Adrenal gland (tissue), 12 donors: Measurements from ENCODE around the gene NUF2. TPM values are rescaled to one million over a fixed set of nuclear protein-coding genes. Genes with fewer than 3 reads are reported as not detected.

Source experiments
- DNase-seq, 7 donors: peaks; one replicate each; pipeline ENCODE4 v3.0.0-alpha.2; 2019 to 2020
- H3K27ac ChIP-seq, 5 donors: fragments of 200-600 bp; sonication (generic) in 4 of 5; 1 replicate in 3 of 5; 2 replicates in 2 of 5; pipeline versions ENCODE4 v1.5.1 to v1.8.0; 2016 to 2020; ENCODE audit warnings: mild to moderate bottlenecking in 1 of 5
- H3K27me3 ChIP-seq: fragments of 200-600 bp; 2 replicates; pipeline ENCODE4 v1.8.0; 2021
- H3K36me3 ChIP-seq, 2 donors: fragments of 200-600 bp; replicated peaks in 1 of 2; 1 replicate in 1 of 2; 2 replicates in 1 of 2; pipeline versions ENCODE4 v1.5.1 to v1.8.0; 2018 to 2022
- H3K4me1 ChIP-seq, 2 donors: fragments of 200-600 bp; replicated peaks in 1 of 2; 1 replicate in 1 of 2; 2 replicates in 1 of 2; pipeline versions ENCODE4 v1.5.1 to v1.8.0; 2018 to 2021
- H3K4me3 ChIP-seq, 4 donors: fragments of 200-600 bp; sonication (generic) in 3 of 4; one replicate each; pipeline ENCODE4 v1.5.1; 2016 to 2018
- H3K9me3 ChIP-seq, 3 donors: fragments of 200-600 bp; sonication (generic) in 1 of 3; replicated peaks in 1 of 3; 1 replicate in 2 of 3; 2 replicates in 1 of 3; pipeline versions ENCODE4 v1.5.1 to v1.8.0; 2016 to 2021
- CTCF ChIP-seq, 6 experiments: fragments of 450-650 bp in 4 of 6; fragments of 200-600 bp in 2 of 6; sonication (generic) in 1 of 6; IDR thresholded peaks; 1 replicate in 5 of 6; 2 replicates in 1 of 6; pipeline versions ENCODE4 v1.5.1 to v1.8.0; 2016 to 2021; ENCODE audit warnings: antibody characterized with exemption in 6 of 6, mild to moderate bottlenecking in 2 of 6, moderate library complexity in 1 of 6
- POLR2A ChIP-seq, 2 donors: fragments of 450-650 bp; IDR thresholded peaks; one replicate each; pipeline ENCODE4 v1.6.1; 2017; ENCODE audit warnings: antibody characterized with exemption in 2 of 2, mild to moderate bottlenecking in 2 of 2, moderate library complexity in 1 of 2
- WGBS, 4 donors: extraction: QIAGEN DNeasy Blood & Tissue Kit in 2 of 4; methylation state at CpG; one replicate each; pipeline versions ENCODE4 v1.1.5 to v1.1.7; 2013 to 2017; 5-methylcytosine and 5-hydroxymethylcytosine counted together
- intact Hi-C, 2 donors: fragments of 100-400 bp; cut with DNase I; formaldehyde crosslinking; loops; one replicate each; pipeline versions ENCODE4 v1.14.1 to v1.15.0; 2022 to 2023
- polyA plus RNA-seq, 3 donors: library from polyadenylated mRNA; stranded (reverse); fragments of 200-250 nt in 2 of 3; fragments of 350-450 nt in 1 of 3; fragmentation: Illumina TruSeq in 1 of 3; extraction: RNeasy Lipid Tissue Mini Kit (QIAGEN cat#74804) in 1 of 3; gene quantifications; one replicate each; pipeline ENCODE4 v1.2.3, GENCODE V29; 2013 to 2014
- total RNA-seq, 9 donors: library from RNA; depleted of rRNA in 4 of 9; stranded (reverse); fragments of >200 nt in 4 of 9; fragments of 120-200 nt in 1 of 9; fragmentation: NEBNext Ultra II Directional in 1 of 9; extraction: Animal tissue kit (Norgen Biotek cat#: 25700) in 1 of 9; gene quantifications; one replicate each; pipeline versions ENCODE4 v1.1.0 to v1.2.4, GENCODE V29; 2013 to 2023
- donor health status: healthy with polysubstance abuse.
- donor health status: Bipolar disorder and iron deficiency.
- donor health status: DM: yes; HTN: yes; CAD: no.
- donor health status: DM: no; HTN: no; CAD: no.
- donor health status: DM: no; HTN: no; CAD: no.
- donor health status: DM: yes; HTN: yes; CAD: no.

The NUF2 gene
- total and polyA plus RNA-seq, 12 donors: 0.53 to 12.4 (median 1.0) TPM; not detected in 1

- H3K4me1 ChIP-seq: peaks cover 5 to 11% of the 10 kb centered on the region in 2 donors
- WGBS, 4 donors: 93 to 100% (median 97%) methylated on average over 2 of the region's 2 CpGs
- intact Hi-C loops: no loop called here
- no peak for DNase-seq
- H3K27me3 ChIP-seq: no peaks in the 10 kb centered on the region
- no peak overlapping the region for H3K4me3 ChIP-seq
- no peak overlapping the region for H3K27ac ChIP-seq
- no peaks in the 10 kb centered on the region for H3K36me3 ChIP-seq
- TF ChIP-seq POLR2A (IDR thresholded peaks at IDR 0.05) (no peak), CTCF (IDR thresholded peaks at IDR 0.05) (no peak)
- no peaks in the 10 kb centered on the region for H3K9me3 ChIP-seq
Observed at GRCh38 chr1:163295949-163296348, 25.8 kb upstream of the NUF2 start.

- Histone ChIP-seq H3K27ac (no peak overlapping the region), H3K4me3 (no peak overlapping the region), H3K9me3 (no peaks in the 10 kb centered on the region), H3K36me3 (no peaks in the 10 kb centered on the region), H3K27me3 (no peaks in the 10 kb centered on the region), H3K4me1 (peaks cover 10 to 18% of the 10 kb centered on the region in 2 donors)
- no peak for DNase-seq
- TF ChIP-seq POLR2A (IDR thresholded peaks at IDR 0.05) (no peak), CTCF (IDR thresholded peaks at IDR 0.05) (no peak)
- 71 to 96% (median 76%) methylated on average over 1 of the region's 1 CpG for WGBS, 4 donors
- intact Hi-C loops: no loop called here
Observed at GRCh38 chr1:163296504-163297263, 25.1 kb upstream of the NUF2 start.

GRCh38 chr1:163298365-163298764 lies 23.4 kb upstream of the NUF2 start:
- WGBS, 4 donors: 40 to 75% (median 68%) methylated on average over 1 of the region's 1 CpG; no CpG with 5 or more reads in 1 of the 4 donors
- intact Hi-C loops: no loop called here

GRCh38 chr1:163300568-163300967 lies 21.2 kb upstream of the NUF2 start:
- Histone ChIP-seq H3K9me3 (no peaks in the 10 kb centered on the region), H3K4me3 (no peak overlapping the region), H3K4me1 (peaks cover 11 to 18% of the 10 kb centered on the region in 2 donors), H3K27me3 (no peaks in the 10 kb centered on the region), H3K27ac (peak overlapping the region; percentile 5 to 53 (median 52)), H3K36me3 (no peaks in the 10 kb centered on the region)
- intact Hi-C loops: no loop called here
- TF ChIP-seq POLR2A (IDR thresholded peaks at IDR 0.05): peak in 1 of 2 donors; percentile 9
- no peak for TF ChIP-seq CTCF (IDR thresholded peaks at IDR 0.05)
- 19 to 36% (median 33%) methylated on average over 4 of the region's 4 CpGs for WGBS, 4 donors
- peak in 6 of 7 donors; percentile 16 to 72 (median 38) for DNase-seq

More at GRCh38 chr1:163298365-163298764, 23.4 kb upstream of the NUF2 start:
- H3K36me3 ChIP-seq: no peaks in the 10 kb centered on the region
- H3K9me3 ChIP-seq: no peaks in the 10 kb centered on the region
- peaks cover 11 to 18% of the 10 kb centered on the region in 2 donors for H3K4me1 ChIP-seq
- no peak overlapping the region for H3K27ac ChIP-seq
- no peak for TF ChIP-seq POLR2A (IDR thresholded peaks at IDR 0.05)
- TF ChIP-seq CTCF (IDR thresholded peaks at IDR 0.05): no peak
- DNase-seq: no peak
- H3K4me3 ChIP-seq: no peak overlapping the region
- no peaks in the 10 kb centered on the region for H3K27me3 ChIP-seq
